ENCODE measurements around the gene VNN1.
"Not testable (repeated sequence)": the region's sequence is repeated elsewhere in the genome, so short reads cannot be mapped to it uniquely, and the experiment has no call there.

VNN1 gene

GRCh38 chr6:132725471-132725870 is 11.6 kb upstream of the VNN1 start:
- no peak for DNase-seq (ENCODE audit: low read depth)

DNA sequence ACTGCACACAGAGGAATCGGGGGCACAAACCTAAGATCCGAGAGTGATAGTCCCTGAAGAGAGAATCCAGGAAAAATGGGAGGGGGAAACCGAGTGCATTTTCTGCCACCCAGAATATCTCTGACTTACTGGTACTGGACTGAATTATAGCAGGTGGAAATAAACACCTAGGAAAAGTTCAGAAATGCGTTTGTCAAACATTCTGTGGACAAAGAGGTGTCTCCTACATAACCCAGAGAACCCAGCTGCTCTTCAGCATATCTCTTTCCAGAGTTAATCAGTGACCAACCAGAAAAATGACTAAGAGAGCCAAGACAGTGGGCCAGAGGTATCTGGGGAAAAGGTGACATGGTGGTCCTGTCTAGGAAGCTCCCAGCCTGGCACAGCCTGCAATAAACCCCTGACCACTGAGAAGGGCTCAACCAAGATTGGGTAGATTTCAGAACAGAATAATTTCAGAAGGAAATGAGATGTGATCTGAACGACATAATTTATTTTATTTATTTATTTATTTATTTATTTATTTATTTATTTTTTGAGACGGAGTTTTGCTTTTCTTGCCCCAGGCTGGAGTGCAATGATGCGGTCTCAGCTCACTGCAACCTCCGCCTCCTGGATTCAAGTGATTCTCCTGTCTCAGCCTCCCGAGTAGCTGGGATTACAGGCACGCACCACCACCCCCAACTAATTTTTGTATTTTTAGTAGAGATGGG is 6.0 kb upstream of the VNN1 start:
- DNase-seq (ENCODE audit: low read depth): no peak

DNA sequence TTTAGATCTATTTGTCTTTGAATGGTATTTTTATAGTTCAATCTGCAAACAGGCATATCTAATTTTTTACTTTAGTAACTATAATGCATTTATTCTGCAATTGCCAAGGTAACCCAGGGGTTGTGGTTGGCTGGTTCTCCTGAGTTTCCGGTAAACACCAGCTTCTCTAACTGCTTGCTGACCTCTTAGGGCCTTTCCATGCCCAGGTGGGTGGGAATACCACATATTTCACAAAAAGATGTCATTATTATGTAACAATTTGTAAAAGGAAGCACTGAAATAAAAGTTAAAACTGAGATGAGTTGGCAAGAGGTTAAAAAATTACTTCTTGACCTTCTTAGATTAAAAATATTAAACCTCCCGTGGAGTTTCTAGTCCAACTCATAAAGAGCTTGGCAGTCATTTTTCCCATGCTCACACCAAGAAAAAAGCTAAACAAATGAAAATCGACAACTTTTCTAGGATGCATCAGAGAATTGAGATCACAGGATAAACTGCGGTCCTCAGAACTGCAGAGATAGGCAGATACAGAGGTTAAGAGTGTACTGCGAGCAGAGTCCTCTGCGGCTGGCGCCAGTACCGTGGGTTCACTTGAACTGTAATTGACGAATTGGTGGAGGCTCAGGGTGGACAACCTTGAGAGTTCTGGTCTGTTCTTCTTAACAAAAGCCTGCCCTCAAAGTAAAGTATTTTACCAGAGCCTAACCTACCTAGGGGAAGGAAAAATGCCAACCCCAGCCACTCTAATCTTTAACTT is 2.2 kb upstream of the VNN1 start:
- DNase-seq (ENCODE audit: low read depth): no peak

DNA sequence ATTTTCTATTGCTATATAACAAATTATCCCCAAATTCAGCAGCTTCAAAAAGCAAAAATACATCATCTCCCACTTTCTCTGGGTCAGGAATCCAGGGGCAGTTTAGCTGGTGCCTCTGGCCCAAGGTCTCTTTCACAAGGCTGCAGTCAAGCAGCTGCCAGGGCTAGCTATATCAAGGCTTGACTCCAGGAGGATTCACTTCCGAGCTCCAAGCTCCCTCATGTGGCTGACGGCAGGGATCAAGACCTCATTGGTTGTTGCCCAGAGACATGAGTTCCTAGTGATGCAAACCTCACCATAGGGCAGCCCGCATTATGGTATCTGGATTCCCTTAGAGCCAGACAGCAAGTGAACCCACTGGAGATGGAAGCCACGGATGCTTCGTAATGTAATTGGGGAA is 1.3 kb upstream of the VNN1 start:
- DNase-seq (ENCODE audit: low read depth): peak; percentile 91

GRCh38 chr6:132714160-132714559 is 305 bp upstream of the VNN1 start:
- DNase-seq (ENCODE audit: low read depth): no peak

DNA sequence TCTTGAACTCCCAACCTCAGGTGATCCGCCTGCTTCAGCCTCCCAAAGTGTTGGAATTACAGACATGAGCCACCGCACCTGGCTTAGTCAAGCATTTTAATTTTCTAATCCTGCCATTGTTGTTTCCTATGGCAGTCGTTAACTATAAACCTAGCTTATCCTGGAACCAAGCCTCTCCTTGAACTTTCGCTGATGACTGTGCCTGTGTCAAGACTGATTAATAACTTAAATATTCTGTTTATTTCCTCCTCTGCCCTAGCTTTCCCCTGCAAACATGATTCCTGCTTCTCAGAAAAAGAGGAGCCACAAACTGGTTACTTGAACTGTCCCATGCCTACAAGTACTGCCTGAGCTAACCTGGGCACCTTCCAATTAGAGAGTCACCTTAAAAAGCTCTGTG is 1.5 kb downstream of the VNN1 start:
- peak; percentile 59 for DNase-seq (ENCODE audit: low read depth)

DNA sequence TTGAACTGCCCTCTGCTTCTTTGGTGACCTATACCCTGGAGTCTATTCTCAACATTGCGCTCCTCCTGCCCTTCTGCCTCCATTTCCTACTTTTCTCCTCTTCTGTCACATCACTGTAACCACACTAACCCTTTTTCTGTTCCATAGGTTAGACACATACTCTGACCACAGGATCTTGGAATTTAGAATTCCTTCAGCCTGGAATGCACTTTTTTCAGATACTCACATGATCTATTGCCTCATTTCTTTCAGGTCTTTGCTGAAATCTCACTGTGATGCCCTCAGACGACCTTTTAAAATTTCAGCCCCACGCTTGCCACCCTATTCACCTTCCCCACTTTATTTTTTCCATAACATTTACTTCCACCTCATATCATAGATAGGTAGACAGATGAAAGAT is 5.1 kb downstream of the VNN1 start:
- DNase-seq (ENCODE audit: low read depth): peak; percentile 61

DNA sequence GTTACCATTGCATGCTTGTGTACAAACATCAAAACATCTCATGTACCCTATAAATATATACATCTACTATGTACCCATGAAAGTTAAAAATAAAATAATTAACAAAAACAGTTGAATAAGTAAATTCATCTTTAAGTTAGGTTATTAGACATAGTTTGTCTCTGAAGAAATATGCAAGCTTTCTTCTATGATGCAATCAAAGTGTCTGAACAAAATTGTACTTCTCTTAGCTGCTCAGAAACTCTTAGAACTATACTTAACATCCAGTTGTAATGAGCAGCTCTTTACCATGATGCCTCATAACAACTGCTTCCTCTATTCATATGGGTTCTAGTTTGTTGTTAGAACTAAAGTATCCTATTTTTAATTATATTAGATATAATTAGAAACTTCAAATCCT is 5.9 kb downstream of the VNN1 start:
- no peak for DNase-seq (ENCODE audit: low read depth)

DNA sequence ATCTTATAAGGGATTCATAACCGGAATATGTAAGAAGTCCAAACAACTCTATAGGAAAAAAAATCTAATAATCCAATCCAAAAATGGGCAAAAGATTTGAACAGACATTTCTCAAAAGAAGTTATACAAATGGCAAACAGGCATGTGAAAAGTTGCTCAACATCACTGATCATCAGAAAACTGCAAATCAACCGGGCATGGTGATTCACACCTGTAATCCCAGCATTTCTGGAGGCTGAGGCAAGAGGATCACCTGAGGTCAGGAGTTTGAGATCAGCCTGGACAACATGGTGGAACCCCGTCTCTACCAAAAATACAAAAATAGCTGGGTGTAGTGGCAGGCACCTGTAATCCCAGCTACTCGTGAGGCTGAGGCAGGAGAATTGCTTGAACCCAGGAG is 7.1 kb downstream of the VNN1 start:
- DNase-seq (ENCODE audit: low read depth): not testable (repeated sequence)

- DNase-seq (ENCODE audit: low read depth): peak; percentile 43
Measured at GRCh38 chr6:132703936-132704335, 9.9 kb downstream of the VNN1 start.

GRCh38 chr6:132698608-132699007 is 15.2 kb downstream of the VNN1 start:
- no peak for DNase-seq (ENCODE audit: low read depth)

DNA sequence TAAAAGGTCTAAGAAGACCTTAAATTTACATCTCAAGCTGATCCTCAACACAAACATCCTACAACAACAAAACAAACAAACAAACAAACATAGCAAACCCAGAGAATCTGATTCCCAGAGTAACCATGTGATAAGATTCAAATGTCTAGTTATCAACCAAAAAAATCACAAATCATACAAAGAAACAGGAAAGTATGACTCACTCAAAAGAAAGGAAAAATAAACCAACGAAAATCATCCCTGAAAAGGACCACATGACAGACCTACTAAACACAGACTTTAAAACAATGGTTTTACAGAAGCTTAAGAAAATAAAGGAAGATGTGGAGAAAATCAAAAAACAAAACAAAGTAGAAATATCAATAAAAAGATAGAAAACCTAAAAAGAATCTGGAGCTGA is 18.1 kb downstream of the VNN1 start:
- DNase-seq (ENCODE audit: low read depth): no peak

DNA sequence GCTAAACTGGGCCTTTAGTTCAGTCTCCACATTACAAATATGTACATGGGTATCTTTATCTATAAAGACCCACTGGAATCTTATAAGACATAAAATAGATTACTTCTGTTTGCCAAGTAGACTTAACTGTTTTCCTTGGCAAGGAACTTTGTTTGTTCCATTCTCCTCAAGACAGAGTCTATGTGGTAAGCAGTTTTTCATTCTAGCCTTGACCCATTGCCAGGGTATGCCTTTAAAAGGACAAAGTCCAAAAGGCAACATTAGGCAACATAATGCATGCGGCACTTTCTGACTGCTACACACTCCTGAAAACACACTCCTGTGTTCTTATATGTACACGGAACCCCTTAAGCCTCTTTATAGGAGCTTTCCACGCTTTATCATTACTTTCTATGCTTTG is 20.4 kb downstream of the VNN1 start:
- peak; percentile 82 for DNase-seq (ENCODE audit: low read depth)

DNA sequence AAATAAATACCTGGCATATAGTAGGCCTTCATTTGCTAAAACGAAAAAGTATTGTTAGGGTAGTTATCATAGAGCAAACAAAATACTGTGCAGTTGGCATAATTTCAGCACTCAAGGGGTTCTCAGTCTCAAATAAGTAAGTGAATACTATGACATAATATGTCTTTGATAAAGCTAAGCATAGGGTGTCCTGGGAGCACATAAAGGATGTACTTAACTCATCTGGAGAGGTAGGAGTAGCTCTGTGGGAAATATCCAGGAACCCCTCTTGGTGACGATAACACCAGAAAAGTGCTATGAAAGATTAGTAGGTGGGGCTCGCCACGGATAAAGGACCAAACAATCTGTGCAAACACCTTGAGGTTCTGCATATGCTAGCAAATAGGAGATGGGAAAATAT is 23.2 kb downstream of the VNN1 start:
- no peak for DNase-seq (ENCODE audit: low read depth)

GRCh38 chr6:132687306-132687705 is 26.5 kb downstream of the VNN1 start:
- peak; percentile 86 for DNase-seq (ENCODE audit: low read depth)

- DNase-seq (ENCODE audit: low read depth): no peak
Measured at GRCh38 chr6:132686531-132686930, 27.3 kb downstream of the VNN1 start.

- DNase-seq (ENCODE audit: low read depth): no peak
Measured at GRCh38 chr6:132685009-132685408, 28.8 kb downstream of the VNN1 start.

DNA sequence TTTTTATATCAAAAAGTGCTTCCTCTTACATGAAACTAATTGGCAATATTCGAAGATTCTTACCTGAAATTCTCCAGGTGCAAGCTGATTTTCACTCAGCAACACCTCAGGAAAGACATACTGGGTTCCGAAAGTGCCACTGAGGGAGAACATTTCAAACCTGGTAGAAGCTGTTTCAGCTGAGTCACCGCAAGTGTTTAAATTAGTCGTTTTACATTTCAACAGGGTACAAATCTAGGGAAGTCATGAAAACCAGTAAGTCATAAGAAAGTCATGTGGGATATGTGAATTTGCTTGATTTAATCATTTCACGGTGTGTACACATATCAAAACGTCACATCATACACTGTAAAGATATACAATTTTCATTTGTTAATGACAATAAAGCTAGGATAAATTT is 29.6 kb downstream of the VNN1 start:
- peak; percentile 49 for DNase-seq (ENCODE audit: low read depth)

DNA sequence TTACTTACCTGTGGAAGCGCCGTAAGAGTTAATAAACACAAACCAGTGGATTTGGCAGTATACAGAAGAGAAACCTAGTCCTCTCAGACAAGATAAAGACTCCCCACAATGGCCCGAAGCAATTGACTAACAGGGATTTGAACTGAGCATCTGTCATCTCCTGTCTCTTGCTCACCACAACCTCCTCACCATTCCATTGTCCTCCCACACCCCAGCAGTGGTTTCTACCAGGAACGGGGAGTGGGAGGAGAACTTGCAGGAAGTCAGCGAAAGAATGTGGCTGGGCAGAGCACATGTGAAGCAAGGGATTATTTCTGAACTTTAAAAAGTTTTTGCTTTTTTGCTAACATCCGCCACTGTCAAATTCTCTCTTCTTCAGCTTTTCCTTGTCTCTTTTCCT is 30.3 kb downstream of the VNN1 start:
- peak; percentile 100 for DNase-seq (ENCODE audit: low read depth)

- DNase-seq (ENCODE audit: low read depth): peak; percentile 71
Measured at GRCh38 chr6:132679094-132679493, 34.8 kb downstream of the VNN1 start.

- no peak for DNase-seq (ENCODE audit: low read depth)
Measured at GRCh38 chr6:132675749-132676148, 38.1 kb downstream of the VNN1 start.

DNA sequence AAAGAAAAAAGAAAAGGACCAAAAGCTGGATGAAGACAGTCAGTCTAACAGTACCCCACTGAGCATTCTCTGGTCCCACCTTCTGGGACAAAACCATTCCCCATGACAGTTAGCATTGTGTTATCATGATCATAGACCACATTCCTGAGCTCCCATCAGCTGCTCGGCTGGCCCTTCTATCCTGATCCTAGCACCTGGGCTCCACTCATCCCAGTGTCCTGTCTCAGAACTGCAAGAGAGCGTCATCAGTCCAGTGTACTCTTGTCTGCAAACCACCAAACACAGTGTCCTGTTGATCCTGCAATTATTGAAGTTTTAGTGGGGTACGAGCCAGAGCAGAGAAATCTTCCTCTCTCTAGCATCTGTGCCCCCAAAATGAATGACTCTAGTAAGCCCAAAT is 38.9 kb downstream of the VNN1 start:
- no peak for DNase-seq (ENCODE audit: low read depth)

GRCh38 chr6:132673376-132674094 is 40.3 kb downstream of the VNN1 start:
- no peak for DNase-seq (ENCODE audit: low read depth)

All from amniotic epithelial cell (primary cell).